ENCODE data around the gene SEMA7A.

GRCh38 chr15:74402873-74403587 is 30.7 kb downstream of the SEMA7A start:
- TF ChIP-seq POLR2A (IDR thresholded peaks at IDR 0.05; ENCODE audit: low read depth, low read length) (peak; percentile 55; the same call in 1 of the 2 replicates), POLR2AphosphoS5 (IDR thresholded peaks at IDR 0.05; ENCODE audit: low read depth, low read length) (no peak; the same call in 1 of the 2 replicates), TAF1 (IDR thresholded peaks at IDR 0.05; ENCODE audit: borderline replicate concordance, low read depth, low read length) (peak; percentile 41; the same call in 1 of the 2 replicates)

Measured in GM12892 (cell line).